H1 (cell line): ENCODE measurements around the gene BRMS1L. TPM values are rescaled to one million over a fixed set of nuclear protein-coding genes. Genes with fewer than 3 reads are reported as not detected.

ENCODE experiments used
- CTCF ChIA-PET: fragments of 300-600 bp; sonication (Branson Sonifier 250); formaldehyde crosslinking; loops from one replicate; lab custom pipeline; 2021; ENCODE audit not compliant: partially characterized antibody; lab: Charles Lee
- POLR2A ChIA-PET: fragments of 300-600 bp; sonication (Branson Sonifier 250); formaldehyde crosslinking; loops from one replicate; lab custom pipeline; 2021; ENCODE audit warnings: inconsistent platforms; ENCODE audit not compliant: partially characterized antibody; lab: Charles Lee
- DNase-seq, 2 experiments: peaks; one replicate each; pipeline versions ENCODE4 v3.0.0 to v3.0.0-alpha.2; 2010 to 2022; ENCODE audit warnings: low spot score in 2 of 2, low read depth in 1 of 2, mixed read lengths in 1 of 2
- FAIRE-seq: peaks from 2 replicates; lab custom pipeline; 2011; peaks lifted over from hg19 to GRCh38; lab: Jason Lieb, UNC
- H2AFZ ChIP-seq: 2 replicates; pipeline ENCODE4 v1.8.1; 2012; ENCODE audit warnings: low read length, inconsistent platforms
- H2AK5ac ChIP-seq: 2 replicates; pipeline ENCODE4 v1.6.1; 2013; ENCODE audit warnings: low read depth, low read length
- H2BK120ac ChIP-seq: replicated peaks from 2 replicates; pipeline ENCODE3; 2013; ENCODE audit warnings: low read depth, low read length, inconsistent platforms
- H2BK12ac ChIP-seq: 2 replicates; pipeline ENCODE4 v1.6.1; 2013; ENCODE audit warnings: low read depth, low read length
- H2BK15ac ChIP-seq: 2 replicates; pipeline ENCODE4 v1.6.1; 2013; ENCODE audit warnings: low read length
- H2BK20ac ChIP-seq: 2 replicates; pipeline ENCODE4 v1.6.1; 2013; ENCODE audit warnings: low read length
- H2BK5ac ChIP-seq: 2 replicates; pipeline ENCODE4 v1.6.1; 2013; ENCODE audit warnings: low read depth, low read length
- H3K14ac ChIP-seq: 2 replicates; pipeline ENCODE4 v1.6.1; 2013; ENCODE audit warnings: inconsistent platforms; ENCODE audit not compliant: insufficient read length
- H3K18ac ChIP-seq: 2 replicates; pipeline ENCODE4 v1.6.1; 2013; ENCODE audit warnings: low read length; ENCODE audit errors: extremely low read depth
- H3K23ac ChIP-seq: 2 replicates; pipeline ENCODE4 v1.6.1; 2013; ENCODE audit warnings: inconsistent platforms; ENCODE audit not compliant: insufficient read length
- H3K23me2 ChIP-seq: 2 replicates; pipeline ENCODE4 v1.6.1; 2013; ENCODE audit warnings: low read depth, low read length
- H3K27ac ChIP-seq: 2 replicates; pipeline ENCODE4 v1.6.1; 2011; ENCODE audit warnings: low read depth, low read length, inconsistent platforms
- H3K27me3 ChIP-seq, 4 experiments: replicated peaks in 1 of 4; 1 replicate in 1 of 4; 2 replicates in 3 of 4; pipeline versions ENCODE4 v1.6.1 to v1.8.1; 2011 to 2013; ENCODE audit warnings: low read length in 3 of 4, mild to moderate bottlenecking in 3 of 4, inconsistent platforms in 2 of 4, mixed read lengths in 2 of 4, moderate library complexity in 1 of 4; ENCODE audit not compliant: control insufficient read depth in 3 of 4, insufficient read depth in 3 of 4; ENCODE audit errors: extremely low read depth in 1 of 4
- H3K36me3 ChIP-seq, 4 experiments: 2 replicates each; pipeline versions ENCODE4 v1.6.1 to v1.8.1; 2011 to 2013; ENCODE audit warnings: mild to moderate bottlenecking in 4 of 4, low read length in 3 of 4, moderate library complexity in 2 of 4, control low read depth in 1 of 4, inconsistent platforms in 1 of 4; ENCODE audit not compliant: insufficient read depth in 4 of 4, control insufficient read depth in 2 of 4
- H3K4ac ChIP-seq: replicated peaks from 2 replicates; pipeline ENCODE3; 2013; ENCODE audit warnings: low read length, low read depth, mixed read lengths, inconsistent platforms; ENCODE audit not compliant: insufficient read length
- H3K4me1 ChIP-seq, 4 experiments: replicated peaks in 1 of 4; 1 replicate in 1 of 4; 2 replicates in 3 of 4; pipeline versions ENCODE4 v1.6.1 to v1.8.1; 2011 to 2013; ENCODE audit warnings: low read length in 3 of 4, inconsistent platforms in 2 of 4, mixed read lengths in 1 of 4; ENCODE audit not compliant: insufficient read depth in 4 of 4, control insufficient read depth in 3 of 4
- H3K4me2 ChIP-seq, 2 experiments: 2 replicates each; pipeline versions ENCODE4 v1.6.1 to v1.8.1; 2011 to 2013; ENCODE audit warnings: low read depth in 2 of 2, low read length in 2 of 2, control low read depth in 1 of 2, inconsistent platforms in 1 of 2, mild to moderate bottlenecking in 1 of 2; ENCODE audit not compliant: insufficient read depth in 1 of 2
- H3K4me3 ChIP-seq, 4 experiments: fragments of 200-600, 300-600 bp in 1 of 4; sonication (generic), shearing (Covaris generic), sonication (Bioruptor Twin) in 1 of 4; 2 replicates each; pipeline versions ENCODE4 v1.5.1 to v1.8.1; 2011 to 2016; ENCODE audit warnings: low read length in 4 of 4, low read depth in 3 of 4, control low read depth in 2 of 4, inconsistent platforms in 2 of 4, mild to moderate bottlenecking in 2 of 4, mixed read lengths in 1 of 4, moderate library complexity in 1 of 4; ENCODE audit not compliant: insufficient read depth in 2 of 4; ENCODE audit errors: extremely low read depth in 1 of 4
- H3K56ac ChIP-seq: replicated peaks from 2 replicates; pipeline ENCODE3; 2013; ENCODE audit warnings: low read depth, mild to moderate bottlenecking, mixed read lengths, low read length, inconsistent platforms; ENCODE audit not compliant: insufficient read length
- H3K79me1 ChIP-seq: 2 replicates; pipeline ENCODE4 v1.6.1; 2013; ENCODE audit warnings: low read depth, low read length, control low read depth
- H3K79me2 ChIP-seq, 2 experiments: 2 replicates each; pipeline versions ENCODE4 v1.6.1 to v1.8.1; 2012 to 2013; ENCODE audit warnings: low read length in 2 of 2, mild to moderate bottlenecking in 2 of 2, inconsistent platforms in 1 of 2; ENCODE audit not compliant: insufficient read depth in 2 of 2, control insufficient read depth in 1 of 2
- H3K9ac ChIP-seq, 4 experiments: replicated peaks in 1 of 4; 1 replicate in 1 of 4; 2 replicates in 3 of 4; pipeline versions ENCODE4 v1.6.1 to v1.8.1; 2011 to 2013; ENCODE audit warnings: low read depth in 3 of 4, low read length in 3 of 4, control low read depth in 2 of 4, mild to moderate bottlenecking in 2 of 4, moderate library complexity in 2 of 4, inconsistent platforms in 1 of 4; ENCODE audit errors: extremely low read depth in 1 of 4
- H3K9me3 ChIP-seq, 2 experiments: 2 replicates each; pipeline versions ENCODE4 v1.6.1 to v1.8.1; 2012 to 2013; ENCODE audit warnings: mild to moderate bottlenecking in 2 of 2, moderate library complexity in 2 of 2, control low read depth in 1 of 2, inconsistent platforms in 1 of 2, low read depth in 1 of 2, low read length in 1 of 2, mixed read lengths in 1 of 2; ENCODE audit not compliant: insufficient read depth in 2 of 2
- H4K20me1 ChIP-seq, 2 experiments: replicated peaks in 1 of 2; 2 replicates each; pipeline versions ENCODE3 to v1.8.1; 2011 to 2013; ENCODE audit warnings: inconsistent platforms in 2 of 2, low read length in 2 of 2, mild to moderate bottlenecking in 1 of 2; ENCODE audit not compliant: insufficient read depth in 2 of 2, control insufficient read depth in 1 of 2
- H4K5ac ChIP-seq: 2 replicates; pipeline ENCODE4 v1.6.1; 2013; ENCODE audit warnings: low read length, low read depth, mixed read lengths, inconsistent platforms; ENCODE audit not compliant: insufficient read length
- H4K8ac ChIP-seq: 2 replicates; pipeline ENCODE4 v1.8.0; 2013; ENCODE audit warnings: mild to moderate bottlenecking, moderate library complexity, low read length, inconsistent platforms; ENCODE audit not compliant: insufficient read depth; ENCODE audit errors: extremely low read depth
- H4K91ac ChIP-seq: replicated peaks from 2 replicates; pipeline ENCODE3; 2013; ENCODE audit warnings: low read length, mixed read lengths, inconsistent platforms; ENCODE audit not compliant: insufficient read length
- BCL11A ChIP-seq, 2 experiments: IDR thresholded peaks; one replicate each; pipeline ENCODE4 v1.6.1; 2011; ENCODE audit warnings: low read depth in 2 of 2, low read length in 2 of 2, mild to moderate bottlenecking in 2 of 2
- CBX5 ChIP-seq: fragments of 300-800, 300-1000 bp; sonication (generic); IDR thresholded peaks from 2 replicates; pipeline ENCODE4 v1.7.1; 2016; ENCODE audit warnings: antibody characterized with exemption, low read length, low read depth
- RNF2 ChIP-seq: fragments of 200-900, 300-1000 bp; sonication (generic); IDR thresholded peaks from 2 replicates; pipeline ENCODE4 v1.7.1; 2016; ENCODE audit warnings: borderline replicate concordance, low read depth, mild to moderate bottlenecking, antibody characterized with exemption, low read length; ENCODE audit not compliant: poor library complexity, severe bottlenecking; ENCODE audit errors: missing control alignments
- WGBS, 2 experiments: shearing (Covaris generic) in 1 of 2; methylation state at CpG; one replicate each; pipeline versions ENCODE4 v1.1.6 to v1.1.7; 2013 to 2015; ENCODE audit warnings: low lambda C conversion rate in 2 of 2, mixed read lengths in 2 of 2, inconsistent platforms in 1 of 2, low coverage in 1 of 2, missing lambda C conversion rate in 1 of 2; ENCODE audit not compliant: insufficient replicate concordance in 2 of 2, insufficient coverage in 1 of 2, insufficient read length in 1 of 2; ENCODE audit errors: extremely low coverage in 1 of 2, missing lambda C conversion rate in 1 of 2; 5-methylcytosine and 5-hydroxymethylcytosine counted together
- polyA plus RNA-seq, 7 experiments: library from polyadenylated mRNA; depleted of rRNA in 3 of 7; stranded (reverse) in 5 of 7; unstranded in 2 of 7; fragments of >200 nt in 5 of 7; fragments of 200-250 nt in 2 of 7; gene quantifications; 1 replicate in 5 of 7; 2 replicates in 1 of 7; 4 replicates in 1 of 7; pipeline versions ENCODE4 v1.2.1 to v1.2.3, GENCODE V29; 2011 to 2013; ENCODE audit warnings: missing spikeins in 2 of 7, mixed read lengths in 2 of 7
- total RNA-seq: library from RNA; stranded (reverse); fragmentation: NEBNext Ultra II Directional; extraction: Animal tissue kit (Norgen Biotek cat#: 25700); gene quantifications from 2 replicates; pipeline ENCODE4 v1.2.1, GENCODE V29; 2021

BRMS1L gene
- total and polyA plus RNA-seq, 2 of the 8 experiments (the other 6 are each of a cell fraction or from before 2014, with no cell fraction given): 4.4 to 10.9 TPM

GRCh38 chr14:35822501-35822900, 3.6 kb upstream of the BRMS1L start:
- ChIA-PET CTCF (interaction anchor here (0.6 to 9.9 kb wide), 13 partner anchors 9 to 872 kb away, joined by 3 to 33 read pairs (median 3); no protein-coding TSS in a partner anchor), POLR2A (interaction anchor here (1.0 kb wide), 1 partner anchor 13 kb away, joined by 3 read pairs; the partner anchor contains the start of gene RALGAPA1)
- Histone ChIP-seq H3K4me2 (no peak overlapping the region), H3K18ac (no peak overlapping the region), H3K23ac (no peak overlapping the region), H3K36me3 (no peaks in the 10 kb centered on the region), H4K20me1 (peaks cover 0 to 1% of the 10 kb centered on the region in 2 experiments), H3K79me1 (no peaks in the 10 kb centered on the region; the same call in 1 of the 2 replicates), H3K14ac (no peak overlapping the region), H3K4me1 (peaks cover 0 to 3% (median 0%) of the 10 kb centered on the region in 4 experiments; a peak in 3 of 7 replicates), H4K8ac (no peak overlapping the region), H2BK5ac (no peak overlapping the region), H2BK120ac (no peak overlapping the region), H3K9ac (no peak overlapping the region), H2BK20ac (no peak overlapping the region), H2AFZ (no peak overlapping the region), H4K91ac (no peak overlapping the region), H3K56ac (no peak overlapping the region), H3K27ac (no peak overlapping the region), H3K23me2 (peaks cover 6% of the 10 kb centered on the region; the same call in 1 of the 2 replicates), H2BK12ac (no peak overlapping the region), H3K4me3 (no peak overlapping the region), H4K5ac (no peak overlapping the region), H3K27me3 (no peaks in the 10 kb centered on the region), H3K79me2 (peaks cover 0 to 3% of the 10 kb centered on the region in 2 experiments; a peak in 2 of 4 replicates), H2AK5ac (no peak overlapping the region), H3K4ac (no peak overlapping the region), H3K9me3 (no peaks in the 10 kb centered on the region), H2BK15ac (no peak overlapping the region)
- no peak for TF ChIP-seq RNF2
- no peak for TF ChIP-seq BCL11A (IDR thresholded peaks at IDR 0.05; ENCODE audit: low read depth in 2 of 2, low read length in 2 of 2)
- TF ChIP-seq CBX5: no peak
- DNase-seq: no peak
- no peak for FAIRE-seq
- 88% methylated on average over 3 of the region's 3 CpGs; no CpG with 5 or more reads in 1 of the 2 experiments for WGBS, 2 experiments
